Neural cell (in vitro differentiated cells): ENCODE results near the gene FAM118B. TPM values are rescaled to one million over a fixed set of nuclear protein-coding genes. Genes with fewer than 3 reads are reported as not detected.

ENCODE experiments used
- H2AFZ ChIP-seq: fragments of 200-600, 300-800 bp; sonication (generic), shearing (Covaris generic); 2 replicates; pipeline ENCODE4 v1.6.0; 2014; ENCODE audit warnings: low read depth, mild to moderate bottlenecking, antibody characterized with exemption, low read length, moderate library complexity
- H3F3A ChIP-seq: fragments of 200-600 bp; shearing (Covaris generic); 2 replicates; pipeline ENCODE4 v1.6.1; 2016; ENCODE audit warnings: mild to moderate bottlenecking, moderate library complexity, mixed read lengths, antibody characterized with exemption, low read length; ENCODE audit not compliant: insufficient read depth, poor library complexity, severe bottlenecking
- H3K27ac ChIP-seq: fragments of 200-600, 300-800 bp; sonication (generic), shearing (Covaris generic); 2 replicates; pipeline ENCODE4 v1.5.1; 2014; ENCODE audit warnings: mild to moderate bottlenecking, low read length, moderate library complexity
- H3K27me3 ChIP-seq: fragments of 300-800, 200-600 bp; sonication (generic), shearing (Covaris generic); 2 replicates; pipeline ENCODE4 v1.6.0; 2014; ENCODE audit warnings: mild to moderate bottlenecking, low read depth, low read length, moderate library complexity; ENCODE audit not compliant: insufficient read depth
- H3K36me3 ChIP-seq: fragments of 300-800, 200-600 bp; sonication (generic), shearing (Covaris generic); 2 replicates; pipeline ENCODE4 v1.5.1; 2014; ENCODE audit warnings: mild to moderate bottlenecking, antibody characterized with exemption, low read length, moderate library complexity; ENCODE audit not compliant: insufficient read depth
- H3K4me2 ChIP-seq: fragments of 300-800, 200-600 bp; sonication (generic), shearing (Covaris generic); 2 replicates; pipeline ENCODE4 v1.6.0; 2014; ENCODE audit warnings: mild to moderate bottlenecking, low read length
- H3K4me3 ChIP-seq: fragments of 300-800, 200-600 bp; sonication (generic), shearing (Covaris generic); 2 replicates; pipeline ENCODE4 v1.5.1; 2014; ENCODE audit warnings: mild to moderate bottlenecking, low read length, moderate library complexity
- H3K79me2 ChIP-seq: fragments of 200-600 bp; shearing (Covaris generic); replicated peaks from 2 replicates; pipeline ENCODE4 v1.6.0; 2014; ENCODE audit warnings: mild to moderate bottlenecking, low read length, moderate library complexity; ENCODE audit not compliant: insufficient read depth
- H3K9ac ChIP-seq: fragments of 300-800, 200-600 bp; sonication (generic), shearing (Covaris generic); 2 replicates; pipeline ENCODE4 v1.6.1; 2016; ENCODE audit warnings: mild to moderate bottlenecking, low read length, mixed read lengths
- H3K9me2 ChIP-seq: fragments of 200-600 bp; shearing (Covaris generic); 2 replicates; pipeline ENCODE4 v1.6.1; 2016; ENCODE audit warnings: mild to moderate bottlenecking, low read length, mixed read lengths; ENCODE audit not compliant: insufficient read depth
- H3K9me3 ChIP-seq: fragments of 200-600, 300-800 bp; sonication (generic), shearing (Covaris generic); 2 replicates; pipeline ENCODE4 v1.6.1; 2016; ENCODE audit warnings: mild to moderate bottlenecking, mixed run types, low read length, moderate library complexity, mixed read lengths
- H4K20me1 ChIP-seq: fragments of 200-600 bp; shearing (Covaris generic); 2 replicates; pipeline ENCODE4 v1.6.1; 2016; ENCODE audit warnings: mild to moderate bottlenecking, mixed run types; ENCODE audit not compliant: insufficient read depth
- CTCF ChIP-seq: fragments of 450-650 bp; IDR thresholded peaks from 2 replicates; pipeline ENCODE4 v1.5.1; 2014; ENCODE audit warnings: antibody characterized with exemption, mild to moderate bottlenecking, moderate library complexity; ENCODE audit not compliant: poor library complexity, severe bottlenecking
- EP300 ChIP-seq: fragments of 450-650 bp; conservative IDR thresholded peaks from 2 replicates; pipeline ENCODE4 v1.6.1; 2014; ENCODE audit warnings: antibody characterized with exemption, mild to moderate bottlenecking, moderate library complexity; ENCODE audit not compliant: poor library complexity, severe bottlenecking
- EZH2 ChIP-seq: fragments of 200-600, 300-800 bp; shearing (Covaris generic), sonication (generic); IDR thresholded peaks from 2 replicates; pipeline ENCODE4 v1.6.1; 2014; ENCODE audit warnings: antibody characterized with exemption, low read length, borderline replicate concordance, mild to moderate bottlenecking; ENCODE audit not compliant: insufficient read depth, poor library complexity, severe bottlenecking
- MXI1 ChIP-seq: fragments of 450-650 bp; conservative IDR thresholded peaks from 2 replicates; pipeline ENCODE4 v1.6.1; 2014; ENCODE audit warnings: antibody characterized with exemption, mild to moderate bottlenecking; ENCODE audit not compliant: poor library complexity, severe bottlenecking
- POLR2AphosphoS5 ChIP-seq: IDR thresholded peaks from 2 replicates; pipeline ENCODE4 v1.6.1; 2012
- RAD21 ChIP-seq: fragments of 450-650 bp; conservative IDR thresholded peaks from 2 replicates; pipeline ENCODE4 v1.6.1; 2014; ENCODE audit warnings: antibody characterized with exemption, mild to moderate bottlenecking, moderate library complexity
- REST ChIP-seq: IDR thresholded peaks from 2 replicates; pipeline ENCODE4 v1.6.1; 2012; ENCODE audit warnings: borderline replicate concordance
- SMC3 ChIP-seq: fragments of 450-650 bp; conservative IDR thresholded peaks from 2 replicates; pipeline ENCODE4 v1.6.1; 2014; ENCODE audit warnings: antibody characterized with exemption, mild to moderate bottlenecking, moderate library complexity; ENCODE audit not compliant: poor library complexity
- TAF1 ChIP-seq: IDR thresholded peaks from 2 replicates; pipeline ENCODE4 v1.6.1; 2012; ENCODE audit warnings: low read depth
- polyA plus RNA-seq: library from polyadenylated mRNA; depleted of rRNA; stranded (reverse); fragments of >200 nt; gene quantifications from 2 replicates; pipeline ENCODE4 v1.2.3, GENCODE V29; 2014

Gene FAM118B
- polyA plus RNA-seq, 1 donor from 2014 or later: 54.1 TPM

GRCh38 chr11:126164781-126165180, 46.8 kb upstream of the FAM118B start:
- H4K20me1 ChIP-seq: no peaks in the 10 kb centered on the region
- TF ChIP-seq EP300 (no peak), REST (no peak), SMC3 (no peak), CTCF (no peak)
- H3K9ac ChIP-seq: no peak overlapping the region
- H3K27ac ChIP-seq: no peak overlapping the region
- H3K9me3 ChIP-seq: no peaks in the 10 kb centered on the region
- H3K79me2 ChIP-seq: no peaks in the 10 kb centered on the region
- H2AFZ ChIP-seq: no peak overlapping the region
- H3K4me3 ChIP-seq: no peak overlapping the region
- H3K36me3 ChIP-seq: no peaks in the 10 kb centered on the region
- no peak overlapping the region for H3K4me2 ChIP-seq
- no peaks in the 10 kb centered on the region for H3F3A ChIP-seq
- no peaks in the 10 kb centered on the region for H3K27me3 ChIP-seq
- H3K9me2 ChIP-seq: no peaks in the 10 kb centered on the region

- Histone ChIP-seq H3K27me3 (no peaks in the 10 kb centered on the region), H2AFZ (no peak overlapping the region), H4K20me1 (no peaks in the 10 kb centered on the region), H3K9ac (no peak overlapping the region), H3K36me3 (no peaks in the 10 kb centered on the region), H3K27ac (no peak overlapping the region), H3K4me3 (no peak overlapping the region), H3K9me3 (no peaks in the 10 kb centered on the region), H3F3A (no peaks in the 10 kb centered on the region), H3K4me2 (no peak overlapping the region), H3K9me2 (no peaks in the 10 kb centered on the region), H3K79me2 (no peaks in the 10 kb centered on the region)
- TF ChIP-seq EP300: no peak
- TF ChIP-seq TAF1: no peak
- no peak for TF ChIP-seq EZH2
- TF ChIP-seq MXI1: no peak
- TF ChIP-seq SMC3: no peak
- TF ChIP-seq CTCF: no peak
- TF ChIP-seq REST: no peak
- TF ChIP-seq POLR2AphosphoS5: no peak
- no peak for TF ChIP-seq RAD21
Observed at GRCh38 chr11:126165311-126165720, 46.3 kb upstream of the FAM118B start.
